Choroid plexus epithelial cell (primary cell): ENCODE data around the gene POMGNT1.

ENCODE experiments used
- DNase-seq: peaks from one replicate; pipeline ENCODE4 v3.0.0-alpha.2; 2010; ENCODE audit warnings: low read depth
- H3K4me3 ChIP-seq: 2 replicates; pipeline ENCODE4 v1.5.1; 2011; ENCODE audit warnings: low read depth, mild to moderate bottlenecking, control low read depth, low read length, moderate library complexity
- TF ChIP-seq, protein P1 (sequence below): conservative IDR thresholded peaks from 2 replicates; pipeline ENCODE4 v1.5.1; 2011; ENCODE audit warnings: low read depth, mild to moderate bottlenecking, control low read depth, inconsistent platforms, low read length, moderate library complexity

POMGNT1 gene

GRCh38 chr1:46204406-46204742, 6.1 kb upstream of the POMGNT1 start:
- no peak for DNase-seq
- H3K4me3 ChIP-seq = no peak overlapping the region
- TF ChIP-seq, protein P1, sequence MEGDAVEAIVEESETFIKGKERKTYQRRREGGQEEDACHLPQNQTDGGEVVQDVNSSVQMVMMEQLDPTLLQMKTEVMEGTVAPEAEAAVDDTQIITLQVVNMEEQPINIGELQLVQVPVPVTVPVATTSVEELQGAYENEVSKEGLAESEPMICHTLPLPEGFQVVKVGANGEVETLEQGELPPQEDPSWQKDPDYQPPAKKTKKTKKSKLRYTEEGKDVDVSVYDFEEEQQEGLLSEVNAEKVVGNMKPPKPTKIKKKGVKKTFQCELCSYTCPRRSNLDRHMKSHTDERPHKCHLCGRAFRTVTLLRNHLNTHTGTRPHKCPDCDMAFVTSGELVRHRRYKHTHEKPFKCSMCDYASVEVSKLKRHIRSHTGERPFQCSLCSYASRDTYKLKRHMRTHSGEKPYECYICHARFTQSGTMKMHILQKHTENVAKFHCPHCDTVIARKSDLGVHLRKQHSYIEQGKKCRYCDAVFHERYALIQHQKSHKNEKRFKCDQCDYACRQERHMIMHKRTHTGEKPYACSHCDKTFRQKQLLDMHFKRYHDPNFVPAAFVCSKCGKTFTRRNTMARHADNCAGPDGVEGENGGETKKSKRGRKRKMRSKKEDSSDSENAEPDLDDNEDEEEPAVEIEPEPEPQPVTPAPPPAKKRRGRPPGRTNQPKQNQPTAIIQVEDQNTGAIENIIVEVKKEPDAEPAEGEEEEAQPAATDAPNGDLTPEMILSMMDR = no peak

- H3K4me3 ChIP-seq = peak overlapping the region; percentile 73
- TF ChIP-seq, protein P1 = no peak
- no peak for DNase-seq
Measured at GRCh38 chr1:46203738-46204405, 5.6 kb upstream of the POMGNT1 start.

DNA sequence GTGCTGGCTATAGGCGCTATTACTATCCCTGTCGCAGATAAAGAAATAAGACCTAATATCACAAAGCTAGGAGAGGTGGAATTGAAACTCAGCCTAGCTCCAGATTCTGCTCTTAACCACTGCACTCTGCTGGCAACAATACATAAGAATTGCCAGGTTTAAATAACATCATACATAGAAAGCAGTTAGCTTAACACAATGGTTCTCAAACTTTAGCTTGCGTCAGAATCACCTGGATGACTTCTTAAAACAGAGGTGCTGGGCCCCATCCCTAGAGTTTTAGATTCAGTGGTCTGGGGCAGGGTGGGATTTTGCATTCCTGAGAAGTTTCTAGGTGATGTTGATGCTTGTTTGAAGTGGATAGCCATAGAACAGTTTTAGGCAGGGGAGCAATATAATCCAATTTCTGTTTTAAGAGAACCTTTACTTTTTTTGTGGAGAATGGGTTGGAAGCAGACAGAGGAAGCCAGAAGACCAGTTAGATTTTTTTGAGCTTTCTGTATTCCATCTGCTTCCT, 1.1 kb upstream of the POMGNT1 start:
- TF ChIP-seq, protein P1 = no peak
- DNase-seq = no peak
- peak overlapping the region; percentile 2 for H3K4me3 ChIP-seq

DNA sequence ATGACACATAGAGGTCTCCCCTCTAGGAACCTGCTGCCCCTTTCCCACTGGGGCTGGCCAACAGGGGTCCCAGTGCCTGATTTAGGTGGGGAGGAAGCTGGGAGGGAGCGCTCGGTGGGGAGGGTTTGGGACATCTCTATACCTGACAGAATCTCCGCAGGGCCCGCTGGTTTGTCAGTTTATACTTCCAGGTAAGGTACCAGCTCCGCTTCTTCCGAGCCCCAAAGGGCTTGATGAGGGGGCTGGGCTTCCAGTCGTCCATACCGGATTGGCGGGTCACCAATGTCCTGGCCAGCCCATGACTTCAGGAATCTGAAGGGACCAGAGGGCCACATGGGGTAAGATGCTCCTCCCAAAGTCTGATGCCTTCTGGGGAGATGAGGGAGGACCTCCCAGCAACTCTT, 672 bp downstream of the POMGNT1 start:
- TF ChIP-seq, protein P1 = no peak
- no peak for DNase-seq
- peak overlapping the region; percentile 85 for H3K4me3 ChIP-seq

GRCh38 chr1:46196609-46197008, 1.6 kb downstream of the POMGNT1 start:
- TF ChIP-seq, protein P1 = no peak
- no peak overlapping the region for H3K4me3 ChIP-seq
- no peak for DNase-seq

DNA sequence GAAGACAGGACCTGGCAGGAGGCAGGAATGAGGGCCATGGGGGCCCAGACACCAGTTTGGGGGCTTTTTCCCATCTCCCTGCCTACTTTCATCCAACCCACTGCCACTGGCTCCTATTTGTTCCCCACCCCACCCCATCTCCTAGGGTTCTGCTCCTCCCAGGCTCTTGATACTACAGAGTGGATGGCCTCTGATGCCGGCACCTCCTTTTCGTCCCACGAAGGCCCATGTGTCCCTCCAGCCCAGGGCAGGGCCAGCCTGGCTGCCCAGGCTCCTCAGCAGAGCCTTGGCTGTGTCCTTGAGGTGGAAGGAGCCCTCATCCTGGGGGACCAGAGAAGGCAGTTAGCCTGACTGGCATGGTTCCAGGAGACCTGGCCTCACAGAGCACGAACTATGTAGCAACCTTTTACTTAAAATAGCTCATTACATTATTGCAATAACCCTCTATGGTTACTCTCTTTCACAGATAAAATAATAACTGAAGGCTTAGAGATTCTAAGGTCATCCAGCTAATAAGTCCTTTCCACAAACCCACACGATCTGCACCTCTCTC, 3.5 kb downstream of the POMGNT1 start:
- peak; percentile 38 for DNase-seq
- no peak overlapping the region for H3K4me3 ChIP-seq
- TF ChIP-seq, protein P1 = no peak
